ENCODE measurements around the gene ADAMTS18.

The ADAMTS18 gene

GRCh38 chr16:77335652-77336234 lies 99.1 kb downstream of the ADAMTS18 start:
- Histone ChIP-seq H3K27ac (ENCODE audit: poor library complexity, severe bottlenecking) (no peak overlapping the region), H3K27me3 (ENCODE audit: insufficient read depth, poor library complexity, severe bottlenecking) (no peaks in the 10 kb centered on the region), H3K36me3 (ENCODE audit: low read depth) (no peaks in the 10 kb centered on the region), H3K4me3 (ENCODE audit: severe bottlenecking) (no peak overlapping the region), H3K4me1 (ENCODE audit: insufficient read depth, poor library complexity, severe bottlenecking) (no peaks in the 10 kb centered on the region), H3K9me3 (ENCODE audit: severe bottlenecking) (no peaks in the 10 kb centered on the region)
- ATAC-seq (ENCODE audit: low read depth) = no peak
- no peak for DNase-seq (ENCODE audit: low spot score)
- TF ChIP-seq, protein P1, sequence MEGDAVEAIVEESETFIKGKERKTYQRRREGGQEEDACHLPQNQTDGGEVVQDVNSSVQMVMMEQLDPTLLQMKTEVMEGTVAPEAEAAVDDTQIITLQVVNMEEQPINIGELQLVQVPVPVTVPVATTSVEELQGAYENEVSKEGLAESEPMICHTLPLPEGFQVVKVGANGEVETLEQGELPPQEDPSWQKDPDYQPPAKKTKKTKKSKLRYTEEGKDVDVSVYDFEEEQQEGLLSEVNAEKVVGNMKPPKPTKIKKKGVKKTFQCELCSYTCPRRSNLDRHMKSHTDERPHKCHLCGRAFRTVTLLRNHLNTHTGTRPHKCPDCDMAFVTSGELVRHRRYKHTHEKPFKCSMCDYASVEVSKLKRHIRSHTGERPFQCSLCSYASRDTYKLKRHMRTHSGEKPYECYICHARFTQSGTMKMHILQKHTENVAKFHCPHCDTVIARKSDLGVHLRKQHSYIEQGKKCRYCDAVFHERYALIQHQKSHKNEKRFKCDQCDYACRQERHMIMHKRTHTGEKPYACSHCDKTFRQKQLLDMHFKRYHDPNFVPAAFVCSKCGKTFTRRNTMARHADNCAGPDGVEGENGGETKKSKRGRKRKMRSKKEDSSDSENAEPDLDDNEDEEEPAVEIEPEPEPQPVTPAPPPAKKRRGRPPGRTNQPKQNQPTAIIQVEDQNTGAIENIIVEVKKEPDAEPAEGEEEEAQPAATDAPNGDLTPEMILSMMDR (IDR thresholded peaks at IDR 0.05; ENCODE audit: poor library complexity, severe bottlenecking) = no peak

DNA sequence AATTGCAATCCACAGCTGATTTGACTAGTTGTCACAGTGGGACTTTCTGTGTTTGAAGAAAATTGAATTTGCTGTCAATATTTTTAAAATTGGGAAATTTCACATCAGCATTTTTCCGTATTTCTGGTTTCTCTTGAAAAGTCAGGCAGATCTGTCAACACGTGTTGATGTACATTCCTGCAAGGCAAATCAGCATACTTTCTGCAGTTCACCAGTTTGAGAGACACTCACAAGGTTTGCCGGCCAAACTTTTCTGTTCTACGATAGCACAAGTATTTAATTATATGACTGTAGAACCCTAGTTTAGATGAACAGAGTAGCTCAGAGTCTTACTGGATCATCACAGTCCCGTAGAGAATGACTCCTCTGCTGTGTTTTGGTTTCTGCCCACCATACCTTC lies 102.0 kb downstream of the ADAMTS18 start:
- DNase-seq (ENCODE audit: low spot score) (no peak), ATAC-seq (ENCODE audit: low read depth) (no peak)
- Histone ChIP-seq H3K4me1 (ENCODE audit: insufficient read depth, poor library complexity, severe bottlenecking) (no peaks in the 10 kb centered on the region), H3K36me3 (ENCODE audit: low read depth) (no peaks in the 10 kb centered on the region), H3K27ac (ENCODE audit: poor library complexity, severe bottlenecking) (no peak overlapping the region), H3K27me3 (ENCODE audit: insufficient read depth, poor library complexity, severe bottlenecking) (no peaks in the 10 kb centered on the region), H3K9me3 (ENCODE audit: severe bottlenecking) (no peaks in the 10 kb centered on the region), H3K4me3 (ENCODE audit: severe bottlenecking) (no peak overlapping the region)
- TF ChIP-seq, protein P1 (IDR thresholded peaks at IDR 0.05; ENCODE audit: poor library complexity, severe bottlenecking) = no peak

DNA sequence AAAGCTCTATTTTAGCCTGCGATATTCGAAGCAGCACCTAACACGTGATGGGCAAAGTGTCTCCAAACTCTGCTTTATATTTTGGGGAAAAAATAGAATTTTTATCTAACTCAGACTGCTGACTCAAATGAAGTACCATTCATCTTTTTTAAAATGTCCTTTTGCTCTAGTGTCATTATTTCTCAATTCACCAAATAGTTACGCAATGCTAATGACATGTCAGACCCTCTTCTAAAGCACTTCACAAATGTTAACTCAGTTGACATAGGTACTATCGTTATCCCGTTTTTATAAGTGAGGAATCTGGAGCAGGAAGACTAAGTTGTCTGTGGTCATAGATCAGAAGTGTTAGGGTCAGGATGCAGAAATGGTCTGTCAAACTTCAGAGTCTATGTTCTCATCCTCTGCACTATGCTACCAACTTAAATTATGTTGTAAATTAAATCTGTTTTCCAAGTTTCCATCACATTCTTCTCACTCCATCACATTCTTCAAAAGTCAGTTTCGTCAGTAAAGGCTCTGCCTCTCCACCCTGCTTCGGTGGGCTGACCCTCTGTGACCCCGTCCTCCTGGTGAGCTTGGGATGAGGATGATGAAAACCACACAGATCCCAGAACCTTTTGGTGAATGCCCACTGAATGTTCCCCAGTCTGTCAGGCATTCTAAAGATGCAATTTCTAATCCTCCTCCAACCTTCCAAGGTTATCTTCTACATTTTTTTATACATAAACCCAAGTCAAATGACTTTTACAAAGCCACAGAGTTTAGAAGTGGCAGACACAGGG lies 102.8 kb downstream of the ADAMTS18 start:
- no peaks in the 10 kb centered on the region for H3K27me3 ChIP-seq (ENCODE audit: insufficient read depth, poor library complexity, severe bottlenecking)
- TF ChIP-seq, protein P1 (IDR thresholded peaks at IDR 0.05; ENCODE audit: poor library complexity, severe bottlenecking) = no peak
- H3K9me3 ChIP-seq (ENCODE audit: severe bottlenecking) = no peaks in the 10 kb centered on the region
- no peak for ATAC-seq (ENCODE audit: low read depth)
- H3K4me3 ChIP-seq (ENCODE audit: severe bottlenecking) = no peak overlapping the region
- DNase-seq (ENCODE audit: low spot score) = no peak
- no peak overlapping the region for H3K27ac ChIP-seq (ENCODE audit: poor library complexity, severe bottlenecking)
- H3K36me3 ChIP-seq (ENCODE audit: low read depth) = no peaks in the 10 kb centered on the region
- no peaks in the 10 kb centered on the region for H3K4me1 ChIP-seq (ENCODE audit: insufficient read depth, poor library complexity, severe bottlenecking)

- no peaks in the 10 kb centered on the region for H3K9me3 ChIP-seq (ENCODE audit: severe bottlenecking)
- ATAC-seq (ENCODE audit: low read depth) (no peak), DNase-seq (ENCODE audit: low spot score) (no peak)
- H3K4me1 ChIP-seq (ENCODE audit: insufficient read depth, poor library complexity, severe bottlenecking) = no peaks in the 10 kb centered on the region
- no peak overlapping the region for H3K4me3 ChIP-seq (ENCODE audit: severe bottlenecking)
- no peaks in the 10 kb centered on the region for H3K27me3 ChIP-seq (ENCODE audit: insufficient read depth, poor library complexity, severe bottlenecking)
- H3K27ac ChIP-seq (ENCODE audit: poor library complexity, severe bottlenecking) = no peak overlapping the region
- H3K36me3 ChIP-seq (ENCODE audit: low read depth) = no peaks in the 10 kb centered on the region
- TF ChIP-seq, protein P1 (IDR thresholded peaks at IDR 0.05; ENCODE audit: poor library complexity, severe bottlenecking) = no peak
Measured at GRCh38 chr16:77331043-77331442, 103.8 kb downstream of the ADAMTS18 start.
